HPDE6-E6E7 (cell line): ENCODE results near the gene C1QL3.

ENCODE experiments used
- DNase-seq: peaks from one replicate; pipeline ENCODE4 v3.0.0; 2011; ENCODE audit warnings: missing footprints; ENCODE audit errors: extremely low spot score

The C1QL3 gene

GRCh38 chr10:16493884-16494536, 27.7 kb downstream of the C1QL3 start:
- DNase-seq, result no peak

- DNase-seq, result no peak
These were observed 29.7 kb downstream of the C1QL3 start for GRCh38 chr10:16491933-16492332.

GRCh38 chr10:16490511-16490910, 31.2 kb downstream of the C1QL3 start:
- DNase-seq, result no peak

GRCh38 chr10:16483241-16483917, 38.3 kb downstream of the C1QL3 start:
- no peak for DNase-seq

- no peak for DNase-seq
These were observed 40.5 kb downstream of the C1QL3 start for GRCh38 chr10:16481052-16481728.

GRCh38 chr10:16478801-16479200, 42.9 kb downstream of the C1QL3 start:
- no peak for DNase-seq

GRCh38 chr10:16477757-16478156, 43.9 kb downstream of the C1QL3 start:
- no peak for DNase-seq

- DNase-seq, result no peak
These were observed 48.9 kb downstream of the C1QL3 start for GRCh38 chr10:16472828-16473227.

- DNase-seq, result no peak
These were observed 50.9 kb downstream of the C1QL3 start for GRCh38 chr10:16470747-16471146.

GRCh38 chr10:16466001-16466400, 55.7 kb downstream of the C1QL3 start:
- no peak for DNase-seq
